Calu3 (cell line): ENCODE results near the gene ME1. TPM values are rescaled to one million over a fixed set of nuclear protein-coding genes. Genes with fewer than 3 reads are reported as not detected.

Experiments used
- BruUV-seq: library from RNA; stranded (reverse); fragments of 400-500 nt; replicated peaks from 2 replicates; lab custom pipeline; 2021; lab: Mats Ljungman, UMichigan
- CTCF ChIA-PET: fragments of 300-600 bp; sonication (Branson Sonifier 250); formaldehyde crosslinking; loops from one replicate; lab custom pipeline; 2022; ENCODE audit warnings: antibody characterized with exemption; lab: Charles Lee
- DNase-seq: peaks from one replicate; pipeline ENCODE4 v3.0.0; 2022
- H3K27ac Mint-ChIP-seq: one replicate; pipeline ENCODE4 v1.8.0; 2022; ENCODE audit warnings: mixed read lengths; ENCODE audit not compliant: unreplicated experiment
- H3K27me3 Mint-ChIP-seq: one replicate; pipeline ENCODE4 v1.8.0; 2022; ENCODE audit warnings: mixed read lengths; ENCODE audit not compliant: unreplicated experiment
- H3K36me3 Mint-ChIP-seq: one replicate; pipeline ENCODE4 v1.8.0; 2022; ENCODE audit warnings: mild to moderate bottlenecking, moderate library complexity, mixed read lengths; ENCODE audit not compliant: insufficient read depth, unreplicated experiment
- H3K4me1 Mint-ChIP-seq: one replicate; pipeline ENCODE4 v1.8.0; 2022; ENCODE audit warnings: mild to moderate bottlenecking, low read depth, mixed read lengths; ENCODE audit not compliant: unreplicated experiment
- H3K4me3 Mint-ChIP-seq: one replicate; pipeline ENCODE4 v1.8.0; 2022; ENCODE audit warnings: mild to moderate bottlenecking, low read depth, moderate library complexity, mixed read lengths; ENCODE audit not compliant: unreplicated experiment
- H3K9me3 Mint-ChIP-seq: one replicate; pipeline ENCODE4 v1.8.0; 2022; ENCODE audit warnings: low read depth, mixed read lengths; ENCODE audit not compliant: unreplicated experiment
- intact Hi-C: fragments of 100-400 bp; cut with micrococcal nuclease; formaldehyde crosslinking; loops from one replicate; pipeline ENCODE4 v1.10.0; 2022; ENCODE audit not compliant: unreplicated experiment
- total RNA-seq: library from RNA; stranded (reverse); gene quantifications from 2 replicates; pipeline ENCODE4 v1.2.3, GENCODE V29; 2022
- TF ChIP-seq, protein P1 (sequence below): fragments of 200-600 bp; IDR thresholded peaks from one replicate; pipeline ENCODE4 v1.8.0; 2022; ENCODE audit warnings: antibody characterized with exemption; ENCODE audit not compliant: unreplicated experiment

Gene ME1
- total RNA-seq, 1 experiment from 2014 or later: 14.5 TPM

DNA sequence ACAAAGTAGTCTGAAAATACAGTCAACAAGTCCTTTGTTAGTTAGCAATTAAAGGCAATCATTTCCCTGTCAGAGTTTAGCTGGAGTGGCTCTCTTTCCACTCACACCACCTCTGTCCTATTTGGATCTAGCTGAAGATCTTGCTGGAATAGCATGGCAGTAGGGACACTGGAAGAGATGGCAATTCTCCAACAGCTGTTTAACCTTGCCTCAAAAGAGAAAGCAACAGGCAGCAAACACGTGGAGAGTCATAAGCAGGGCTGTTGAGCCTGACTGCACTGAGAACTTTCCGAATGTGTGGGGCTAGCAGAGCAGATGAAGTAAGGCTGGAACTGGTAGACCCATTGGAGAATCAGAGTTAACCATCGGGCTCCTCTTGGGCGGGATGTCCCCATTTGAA, 43.5 kb upstream of the ME1 start:
- Mint-ChIP-seq H3K27me3 (no peaks in the 10 kb centered on the region), H3K4me1 (no peaks in the 10 kb centered on the region), H3K9me3 (no peaks in the 10 kb centered on the region), H3K27ac (no peak overlapping the region), H3K36me3 (no peaks in the 10 kb centered on the region), H3K4me3 (no peak overlapping the region)
- intact Hi-C loops: no loop called here
- no peak for DNase-seq
- no TSS peak for BruUV-seq
- CTCF ChIA-PET: no interaction called here
- TF ChIP-seq, protein P1, sequence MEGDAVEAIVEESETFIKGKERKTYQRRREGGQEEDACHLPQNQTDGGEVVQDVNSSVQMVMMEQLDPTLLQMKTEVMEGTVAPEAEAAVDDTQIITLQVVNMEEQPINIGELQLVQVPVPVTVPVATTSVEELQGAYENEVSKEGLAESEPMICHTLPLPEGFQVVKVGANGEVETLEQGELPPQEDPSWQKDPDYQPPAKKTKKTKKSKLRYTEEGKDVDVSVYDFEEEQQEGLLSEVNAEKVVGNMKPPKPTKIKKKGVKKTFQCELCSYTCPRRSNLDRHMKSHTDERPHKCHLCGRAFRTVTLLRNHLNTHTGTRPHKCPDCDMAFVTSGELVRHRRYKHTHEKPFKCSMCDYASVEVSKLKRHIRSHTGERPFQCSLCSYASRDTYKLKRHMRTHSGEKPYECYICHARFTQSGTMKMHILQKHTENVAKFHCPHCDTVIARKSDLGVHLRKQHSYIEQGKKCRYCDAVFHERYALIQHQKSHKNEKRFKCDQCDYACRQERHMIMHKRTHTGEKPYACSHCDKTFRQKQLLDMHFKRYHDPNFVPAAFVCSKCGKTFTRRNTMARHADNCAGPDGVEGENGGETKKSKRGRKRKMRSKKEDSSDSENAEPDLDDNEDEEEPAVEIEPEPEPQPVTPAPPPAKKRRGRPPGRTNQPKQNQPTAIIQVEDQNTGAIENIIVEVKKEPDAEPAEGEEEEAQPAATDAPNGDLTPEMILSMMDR: no peak

DNA sequence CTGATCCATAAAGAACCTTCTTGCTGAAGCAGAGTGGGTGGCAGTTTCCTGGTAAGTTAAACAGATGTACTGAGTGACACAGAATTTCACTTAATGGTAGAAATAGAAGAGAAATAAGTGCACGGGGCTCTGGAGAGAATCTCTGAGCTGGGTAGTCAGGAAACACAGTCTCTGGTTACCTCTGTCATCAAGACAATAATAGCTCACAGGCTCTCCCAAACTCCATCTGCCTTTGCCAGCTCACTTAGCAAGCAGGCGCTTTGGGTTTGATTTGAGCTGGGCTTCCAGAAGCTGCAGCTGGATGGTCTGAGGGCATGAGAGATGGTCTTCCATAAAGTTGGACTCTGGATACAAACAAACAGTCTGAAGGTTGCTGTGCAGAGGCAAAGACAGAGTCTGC, 41.9 kb upstream of the ME1 start:
- intact Hi-C loops: no loop called here
- Mint-ChIP-seq H3K4me1 (no peaks in the 10 kb centered on the region), H3K9me3 (no peaks in the 10 kb centered on the region), H3K4me3 (no peak overlapping the region), H3K27me3 (no peaks in the 10 kb centered on the region), H3K36me3 (no peaks in the 10 kb centered on the region), H3K27ac (no peak overlapping the region)
- no peak for DNase-seq
- TF ChIP-seq, protein P1: no peak
- CTCF ChIA-PET: no interaction called here
- no TSS peak for BruUV-seq

DNA sequence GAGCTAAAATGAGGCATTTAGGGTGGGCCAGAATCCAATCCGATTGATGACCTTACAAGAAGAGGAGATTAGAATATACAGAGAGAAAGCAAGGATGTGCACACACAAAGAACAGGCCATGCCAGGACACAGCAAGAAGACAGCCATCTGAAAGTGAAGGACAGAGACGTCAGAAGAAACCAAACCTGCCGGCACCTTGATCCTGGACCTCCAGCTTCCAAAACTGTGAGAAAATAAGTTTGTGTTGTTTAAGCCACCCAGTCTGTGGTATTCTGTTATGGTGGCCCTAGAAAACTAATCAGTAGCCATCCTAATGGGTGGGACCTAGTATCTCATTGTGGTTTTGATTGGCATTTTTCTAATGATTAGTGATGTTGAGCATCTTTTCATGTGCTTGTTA, 39.7 kb upstream of the ME1 start:
- TF ChIP-seq, protein P1: no peak
- no TSS peak for BruUV-seq
- DNase-seq: no peak
- Mint-ChIP-seq H3K36me3 (no peaks in the 10 kb centered on the region), H3K27me3 (no peaks in the 10 kb centered on the region), H3K27ac (no peak overlapping the region), H3K4me1 (no peaks in the 10 kb centered on the region), H3K9me3 (no peaks in the 10 kb centered on the region), H3K4me3 (no peak overlapping the region)
- intact Hi-C loops: no loop called here
- CTCF ChIA-PET: no interaction called here

DNA sequence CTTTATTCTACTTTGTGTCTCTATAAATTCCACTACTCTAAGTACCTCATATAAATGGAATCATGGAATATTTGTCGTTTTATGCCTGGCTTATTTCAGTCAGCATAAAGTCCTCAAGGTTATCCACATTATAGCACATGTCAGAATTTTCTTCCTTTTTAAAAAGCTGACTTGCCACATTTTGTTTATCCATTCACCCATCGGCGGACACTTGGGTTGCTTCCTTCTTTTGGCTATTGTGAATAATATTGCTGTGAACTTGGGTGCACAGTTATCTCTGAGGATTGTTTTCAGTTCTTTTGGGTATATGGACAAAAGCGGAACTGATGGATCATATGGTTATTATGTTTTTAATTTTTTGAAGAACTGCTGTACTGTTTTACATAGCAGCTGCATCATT, 39.1 kb upstream of the ME1 start:
- intact Hi-C loops: no loop called here
- no peak for DNase-seq
- CTCF ChIA-PET: no interaction called here
- Mint-ChIP-seq H3K9me3 (no peaks in the 10 kb centered on the region), H3K4me3 (no peak overlapping the region), H3K4me1 (no peaks in the 10 kb centered on the region), H3K27me3 (no peaks in the 10 kb centered on the region), H3K27ac (no peak overlapping the region), H3K36me3 (no peaks in the 10 kb centered on the region)
- TF ChIP-seq, protein P1: no peak
- no TSS peak for BruUV-seq
